GM18868 (cell line): ENCODE data around the gene XXYLT1.
"Not testable (repeated sequence)": the region's sequence is repeated elsewhere in the genome, so short reads cannot be mapped to it uniquely, and the experiment has no call there.

Experiments used
- ATAC-seq: cut with Tn5 transposase; IDR thresholded peaks from one replicate; pipeline ENCODE4 v1.9.1; 2021; ENCODE audit warnings: mild to moderate bottlenecking, moderate library complexity; ENCODE audit not compliant: unreplicated experiment

The XXYLT1 gene

GRCh38 chr3:195228886-195229285, 42.1 kb downstream of the XXYLT1 start:
- ATAC-seq: not testable (repeated sequence)

- no peak for ATAC-seq
These were observed 43.1 kb downstream of the XXYLT1 start for GRCh38 chr3:195227871-195228270.

- ATAC-seq: no peak
These were observed 44.0 kb downstream of the XXYLT1 start for GRCh38 chr3:195226900-195227447.

GRCh38 chr3:195226445-195226844, 44.5 kb downstream of the XXYLT1 start:
- ATAC-seq: no peak

- no peak for ATAC-seq
These were observed 45.9 kb downstream of the XXYLT1 start for GRCh38 chr3:195224980-195225580.

- ATAC-seq: no peak
These were observed 46.6 kb downstream of the XXYLT1 start for GRCh38 chr3:195224156-195224979.

- ATAC-seq: no peak
These were observed 48.9 kb downstream of the XXYLT1 start for GRCh38 chr3:195221876-195222617.

GRCh38 chr3:195221015-195221853, 49.7 kb downstream of the XXYLT1 start:
- no peak for ATAC-seq

- ATAC-seq: no peak
These were observed 51.4 kb downstream of the XXYLT1 start for GRCh38 chr3:195219351-195220230.

GRCh38 chr3:195218331-195218730, 52.6 kb downstream of the XXYLT1 start:
- ATAC-seq: not testable (repeated sequence)

- ATAC-seq: not testable (repeated sequence)
These were observed 55.4 kb downstream of the XXYLT1 start for GRCh38 chr3:195215576-195215975.

- no peak for ATAC-seq
These were observed 56.6 kb downstream of the XXYLT1 start for GRCh38 chr3:195214381-195214780.

- no peak for ATAC-seq
These were observed 57.2 kb downstream of the XXYLT1 start for GRCh38 chr3:195213639-195214315.

- ATAC-seq: no peak
These were observed 58.1 kb downstream of the XXYLT1 start for GRCh38 chr3:195212749-195213375.

- no peak for ATAC-seq
These were observed 58.8 kb downstream of the XXYLT1 start for GRCh38 chr3:195212033-195212748.

GRCh38 chr3:195210266-195210973, 60.5 kb downstream of the XXYLT1 start:
- ATAC-seq: no peak

GRCh38 chr3:195209847-195210265, 61.1 kb downstream of the XXYLT1 start:
- no peak for ATAC-seq
